HG03521 (cell line): ENCODE data around the gene DNAH10.

Source experiments
- ATAC-seq: cut with Tn5 transposase; IDR thresholded peaks from one replicate; pipeline ENCODE4 v1.9.1; 2021; ENCODE audit warnings: mild to moderate bottlenecking, moderate library complexity; ENCODE audit not compliant: unreplicated experiment

DNAH10 gene

DNA sequence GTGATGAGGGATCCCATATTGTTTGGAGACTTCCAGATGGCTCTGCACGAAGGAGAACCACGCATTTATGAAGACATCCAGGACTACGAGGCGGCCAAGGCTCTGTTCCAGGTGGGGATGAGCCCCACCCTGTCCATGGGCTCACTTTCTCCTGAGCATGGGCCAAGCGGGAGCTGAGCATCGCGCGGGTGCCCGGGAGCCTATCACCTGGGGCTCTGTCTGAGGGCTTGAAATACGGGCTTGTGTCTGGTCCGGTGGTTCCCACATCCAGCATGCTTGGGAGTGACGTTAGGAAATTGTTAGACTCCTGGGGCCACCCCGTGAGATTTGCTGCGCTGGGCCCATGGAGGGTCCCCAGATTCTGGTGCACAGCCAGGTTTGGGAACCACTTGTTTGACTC, 117.6 kb downstream of the DNAH10 start:
- no peak for ATAC-seq

- no peak for ATAC-seq
Observed at GRCh38 chr12:123882161-123882705, 120.1 kb downstream of the DNAH10 start.

DNA sequence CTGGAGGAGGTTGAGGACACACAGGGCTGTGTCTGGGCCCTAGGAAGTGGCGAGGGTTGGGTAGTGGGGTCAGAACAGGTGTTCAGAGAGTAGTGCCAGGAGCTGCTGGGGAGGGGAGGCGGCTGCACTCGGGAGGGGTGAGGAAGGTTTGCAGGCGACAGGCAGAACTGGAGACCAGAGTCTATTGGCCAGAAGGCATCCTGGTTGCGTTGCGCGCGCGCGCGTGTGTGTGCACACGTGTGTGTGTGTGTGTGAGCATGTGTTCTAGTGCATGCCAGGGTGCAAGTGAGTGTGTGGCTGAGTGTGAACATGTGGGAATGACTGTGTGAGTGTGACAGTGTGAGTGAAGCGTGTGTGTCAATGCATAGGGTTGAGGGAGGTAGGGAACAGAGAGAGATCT, 124.2 kb downstream of the DNAH10 start:
- no peak for ATAC-seq

DNA sequence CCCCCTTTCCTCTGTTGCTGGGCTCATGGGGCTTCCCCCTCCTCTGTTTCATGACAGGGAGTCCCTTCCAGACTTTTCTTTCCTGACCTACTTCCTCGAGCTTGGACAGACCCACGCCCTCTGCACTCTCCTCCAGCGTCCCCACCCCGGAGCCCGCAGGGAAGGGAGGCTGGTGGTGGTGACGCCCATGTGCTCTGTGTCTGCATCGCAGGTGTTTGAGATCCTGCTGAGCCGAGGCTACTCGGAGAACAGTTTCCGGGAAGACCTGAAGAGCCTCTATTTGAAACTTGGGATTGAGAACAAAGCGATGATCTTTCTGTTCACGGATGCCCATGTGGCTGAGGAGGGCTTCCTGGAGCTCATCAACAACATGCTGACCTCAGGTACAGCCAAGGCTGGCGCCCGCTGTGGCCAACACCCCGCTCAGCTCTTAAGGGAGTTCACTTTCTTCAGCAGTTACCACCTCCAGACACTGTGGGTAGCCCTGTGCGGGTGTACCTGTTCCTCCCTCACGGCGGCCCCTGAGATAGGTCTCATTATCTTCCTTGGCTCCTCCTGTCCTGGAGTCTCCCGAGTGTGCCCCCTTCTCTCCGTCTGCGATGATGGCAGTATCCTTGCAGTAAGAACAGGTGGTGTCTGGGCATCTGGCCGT, 125.0 kb downstream of the DNAH10 start:
- ATAC-seq, result no peak

DNA sequence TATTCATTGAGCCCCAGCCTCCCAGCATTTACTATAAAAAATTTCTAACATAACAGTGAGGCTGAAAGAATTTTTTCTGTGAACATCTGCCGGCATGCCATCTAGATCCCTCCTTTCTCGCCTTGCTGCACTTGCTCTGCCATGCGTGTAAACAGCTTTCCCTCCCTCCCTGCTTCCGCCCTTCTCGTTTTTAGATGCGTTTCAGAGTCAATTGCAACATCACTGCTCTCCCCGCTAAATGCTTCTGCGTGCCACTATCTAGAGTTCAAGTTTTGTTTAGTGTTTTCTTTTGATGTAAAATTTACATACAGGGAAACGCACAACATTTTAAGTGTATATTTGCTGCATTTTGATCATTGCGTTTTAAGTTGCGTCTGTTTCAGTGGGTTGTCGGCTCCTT, 126.9 kb downstream of the DNAH10 start:
- no peak for ATAC-seq

GRCh38 chr12:123889848-123890535, 127.9 kb downstream of the DNAH10 start:
- ATAC-seq, result no peak

- ATAC-seq, result no peak
Observed at GRCh38 chr12:123890536-123890902, 128.4 kb downstream of the DNAH10 start.

DNA sequence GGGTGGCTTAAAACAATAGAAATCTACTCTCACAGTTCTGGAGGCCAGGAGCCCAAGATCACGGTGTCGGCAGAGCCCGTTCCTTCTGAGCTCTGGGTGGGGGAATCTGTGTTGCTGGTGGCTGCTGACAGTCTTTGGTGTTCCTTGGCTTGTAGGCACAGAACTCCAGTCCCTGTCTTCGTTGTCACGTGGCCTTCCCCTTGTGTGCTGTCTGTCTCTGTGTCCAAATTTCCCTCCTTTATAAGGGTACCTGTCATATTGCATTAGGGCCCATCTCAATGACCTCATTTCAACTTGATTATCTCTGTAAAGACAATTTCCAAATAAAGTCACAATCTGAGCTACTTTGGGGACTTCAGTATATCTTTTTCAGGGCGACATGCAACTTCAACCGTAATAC, 128.9 kb downstream of the DNAH10 start:
- no peak for ATAC-seq

DNA sequence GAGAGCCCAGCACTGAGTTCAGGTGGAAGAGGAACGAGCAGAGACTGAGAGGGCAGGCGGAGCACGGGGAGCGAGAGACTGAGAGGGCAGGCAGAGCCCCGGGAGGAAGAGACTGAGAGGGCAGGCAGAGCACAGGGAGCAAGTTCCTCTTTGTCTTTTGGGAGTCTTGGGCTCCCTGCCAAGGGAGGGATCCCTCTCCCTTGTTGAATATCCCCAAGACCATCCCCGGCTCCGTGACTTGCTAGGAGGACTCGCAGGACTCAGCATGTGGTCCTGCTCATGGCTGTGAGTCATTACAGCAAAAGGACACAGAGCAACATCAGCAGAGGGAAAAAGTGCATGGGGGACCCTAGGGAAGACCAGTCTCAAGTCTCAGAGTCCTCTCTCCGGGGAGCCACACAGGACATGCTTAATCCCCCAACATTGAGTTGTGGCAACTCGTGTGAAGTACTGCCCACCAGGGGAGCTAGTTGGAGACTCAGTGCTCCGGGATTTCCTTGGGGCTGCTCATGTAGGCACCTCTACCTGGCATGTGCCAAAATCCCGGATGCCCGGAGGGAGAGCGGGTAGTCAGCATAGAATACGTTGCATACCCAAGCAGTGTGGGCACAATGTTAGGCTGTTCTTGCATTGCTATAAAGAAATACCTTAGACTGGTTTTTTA, 129.5 kb downstream of the DNAH10 start:
- no peak for ATAC-seq

- no peak for ATAC-seq
Observed at GRCh38 chr12:123892180-123892559, 130.1 kb downstream of the DNAH10 start.

GRCh38 chr12:123892853-123893252, 130.8 kb downstream of the DNAH10 start:
- no peak for ATAC-seq

DNA sequence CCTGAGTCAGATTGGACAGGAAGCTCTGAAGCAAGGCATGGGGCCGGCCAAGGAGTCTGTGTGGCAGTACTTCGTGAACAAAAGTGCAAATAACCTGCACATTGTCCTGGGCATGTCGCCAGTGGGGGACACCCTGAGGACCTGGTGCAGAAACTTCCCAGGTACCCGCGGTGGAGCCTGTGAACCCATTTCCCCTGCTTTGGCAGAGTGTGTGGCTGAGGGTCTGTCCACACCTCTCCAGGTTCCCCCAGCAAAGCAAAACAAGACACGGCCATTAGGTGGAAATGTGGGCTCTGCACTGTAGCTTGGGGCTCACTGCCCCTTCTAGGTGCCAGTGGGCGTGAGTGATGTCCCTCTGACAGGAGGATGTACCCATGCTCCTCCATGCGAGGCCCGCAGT, 131.2 kb downstream of the DNAH10 start:
- no peak for ATAC-seq

DNA sequence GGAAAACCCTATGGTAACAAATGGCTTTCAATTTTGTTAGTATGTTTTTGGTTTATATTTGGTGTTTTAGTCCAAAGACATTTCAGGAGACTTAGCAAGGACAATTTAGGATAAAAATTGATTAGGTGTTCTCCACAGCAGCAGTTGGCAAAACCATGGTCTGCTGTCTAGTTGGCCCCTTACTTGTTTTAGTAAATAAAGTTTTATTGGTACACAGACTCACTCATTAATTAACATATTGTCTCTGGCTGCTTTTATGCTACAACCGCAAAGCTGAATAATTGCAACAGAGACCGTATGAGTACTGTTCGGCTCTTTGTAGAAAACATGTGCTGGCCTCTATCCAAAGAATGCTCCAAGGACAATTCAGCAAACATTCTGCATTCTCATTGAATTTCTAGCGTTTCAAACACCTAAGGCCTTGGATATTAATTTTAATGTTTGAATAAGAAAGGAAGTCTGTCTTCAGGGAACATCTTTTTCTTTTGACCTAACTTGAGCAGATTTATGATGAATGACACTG, 132.8 kb downstream of the DNAH10 start:
- no peak for ATAC-seq

DNA sequence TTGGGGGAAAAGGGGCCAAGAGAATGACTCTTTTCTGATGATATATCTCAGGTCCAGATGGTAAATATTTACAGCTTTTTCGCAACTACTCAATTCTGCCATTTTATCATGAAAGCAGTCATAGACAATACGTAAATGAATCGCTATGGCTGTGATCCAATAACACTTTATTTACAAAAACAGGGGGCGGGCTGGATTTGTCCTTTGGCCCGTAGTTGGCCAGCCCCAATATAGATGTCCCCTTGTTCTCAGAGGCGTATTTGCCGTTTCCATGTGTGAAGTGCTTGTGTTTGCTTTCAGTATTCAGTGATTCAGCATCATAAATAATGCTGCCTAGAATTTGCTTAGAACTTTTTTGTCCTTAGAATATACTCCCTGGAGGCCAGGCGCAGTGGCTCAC, 133.3 kb downstream of the DNAH10 start:
- ATAC-seq, result no peak

- no peak for ATAC-seq
Observed at GRCh38 chr12:123896767-123897166, 134.7 kb downstream of the DNAH10 start.

- no peak for ATAC-seq
Observed at GRCh38 chr12:123897221-123897620, 135.1 kb downstream of the DNAH10 start.

DNA sequence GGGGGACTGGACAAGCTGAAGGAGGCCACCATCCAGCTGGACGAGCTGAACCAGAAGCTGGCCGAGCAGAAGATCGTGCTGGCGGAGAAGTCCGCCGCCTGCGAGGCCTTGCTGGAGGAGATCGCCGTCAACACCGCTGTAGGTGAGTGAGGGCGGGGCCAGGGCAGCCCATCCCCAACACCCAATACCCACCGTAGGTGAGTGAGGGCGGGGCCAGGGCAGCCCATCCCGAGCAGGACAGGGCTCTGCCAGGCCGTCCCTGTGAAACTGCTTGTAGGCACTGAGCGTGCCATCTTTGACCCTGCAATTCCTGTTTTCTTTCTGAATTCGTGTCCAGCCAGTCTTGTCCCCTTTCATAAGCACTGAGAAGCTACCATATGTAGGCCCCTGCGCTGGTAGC, 136.6 kb downstream of the DNAH10 start:
- ATAC-seq, result no peak

GRCh38 chr12:123899368-123899767, 137.3 kb downstream of the DNAH10 start:
- no peak for ATAC-seq

- no peak for ATAC-seq
Observed at GRCh38 chr12:123900871-123901376, 138.8 kb downstream of the DNAH10 start.

GRCh38 chr12:123902821-123903220, 140.7 kb downstream of the DNAH10 start:
- ATAC-seq, result no peak

- ATAC-seq, result no peak
Observed at GRCh38 chr12:123903301-123904065, 141.4 kb downstream of the DNAH10 start.
